Endometrial microvascular endothelial cells (primary cell): ENCODE results near the gene AFF3. TPM values are rescaled to one million over a fixed set of nuclear protein-coding genes. Genes with fewer than 3 reads are reported as not detected.
"Not testable (repeated sequence)": the region's sequence is repeated elsewhere in the genome, so short reads cannot be mapped to it uniquely, and the experiment has no call there.

ENCODE experiments used
- in situ Hi-C: cut with HindIII; loops from 2 replicates; pipeline ENCODE4 v1.10.0; 2017; ENCODE audit warnings: low sequenced_read_pairs, low pct_unique_long_range_greater_than_20kb; ENCODE audit errors: inconsistent ontology term
- total RNA-seq: library from RNA; depleted of rRNA; stranded (reverse); fragments of >200 nt; gene quantifications from one replicate; pipeline ENCODE4 v1.2.3, GENCODE V29; 2015; ENCODE audit errors: inconsistent ontology term

AFF3 gene
- total RNA-seq, 1 donor from 2014 or later = 19.5 TPM

GRCh38 chr2:100083421-100084216, 58.8 kb downstream of the AFF3 start:
- in situ Hi-C loops = not testable (repeated sequence)

DNA sequence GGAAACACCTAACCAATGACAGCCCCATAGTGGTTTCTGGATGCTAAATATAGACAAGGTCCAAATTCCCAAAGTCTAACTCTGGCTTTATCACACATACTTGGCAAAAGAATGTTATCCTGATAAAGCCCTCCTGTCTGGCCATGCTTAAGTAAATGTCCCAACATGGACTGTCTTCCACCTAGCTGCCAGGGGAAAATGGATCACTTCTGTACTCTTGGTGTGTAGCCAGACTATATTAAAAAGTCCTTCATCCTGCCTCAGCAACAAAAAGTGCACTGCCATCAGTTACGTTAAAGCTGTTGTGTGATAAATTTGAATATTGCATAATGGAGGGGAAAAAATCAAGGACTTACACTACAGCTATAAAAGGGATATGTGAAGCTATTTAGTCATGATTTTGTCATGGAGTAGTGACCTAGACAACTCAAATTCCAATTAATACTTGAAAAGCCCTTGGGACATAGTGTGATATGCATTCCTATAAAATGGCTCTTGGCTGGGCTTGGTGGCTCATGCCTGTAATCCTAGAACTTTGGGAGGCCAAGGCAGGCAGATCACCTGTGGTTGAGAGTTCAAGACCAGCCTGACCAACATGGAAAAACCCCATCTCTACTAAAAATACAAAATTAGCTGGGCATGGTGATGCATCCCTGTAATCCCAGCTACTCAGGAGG, 60.0 kb downstream of the AFF3 start:
- in situ Hi-C loops = not testable (repeated sequence)

DNA sequence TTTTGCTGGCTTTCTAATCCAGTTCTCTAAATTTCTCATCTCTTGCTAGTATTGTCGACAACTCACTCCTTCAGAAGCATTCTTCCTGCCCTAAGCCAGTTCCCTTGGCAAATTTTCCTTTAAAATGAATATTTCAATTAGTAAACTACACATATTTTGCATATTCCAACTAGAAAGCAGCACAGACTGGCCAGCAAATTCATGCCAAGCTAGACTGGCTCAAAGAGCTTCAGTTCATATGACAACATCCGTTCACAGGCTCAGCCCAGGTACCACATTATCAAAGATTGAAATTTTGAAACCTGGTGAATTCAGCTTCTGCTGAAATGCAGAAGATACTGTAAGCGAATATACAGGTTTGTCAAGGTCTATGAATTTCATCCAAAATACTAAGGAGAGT, 64.5 kb downstream of the AFF3 start:
- in situ Hi-C loops = no loop called here

GRCh38 chr2:100077456-100077855, 64.9 kb downstream of the AFF3 start:
- in situ Hi-C loops = no loop called here

- in situ Hi-C loops = no loop called here
These were observed 66.9 kb downstream of the AFF3 start for GRCh38 chr2:100075532-100075931.

- in situ Hi-C loops = no loop called here
These were observed 69.3 kb downstream of the AFF3 start for GRCh38 chr2:100073110-100073509.

DNA sequence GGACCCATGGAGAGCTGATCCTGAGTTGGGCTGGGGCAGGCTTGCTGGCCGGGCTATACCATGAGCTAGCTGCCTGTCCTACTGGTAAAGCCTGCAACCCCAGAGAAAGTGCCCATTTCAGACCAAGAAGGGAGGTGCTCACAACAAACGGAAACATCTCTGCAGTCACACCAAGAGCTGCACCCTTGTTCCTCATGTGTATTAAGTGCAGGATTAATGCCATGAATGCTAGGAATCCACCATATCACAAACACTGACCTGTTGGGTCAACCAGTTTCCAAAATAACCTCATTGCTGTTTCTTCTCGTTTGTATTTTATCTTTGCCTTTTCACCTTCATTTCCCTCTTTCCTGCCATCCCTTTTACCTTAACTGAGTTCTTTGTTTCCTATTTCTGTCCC, 69.9 kb downstream of the AFF3 start:
- in situ Hi-C loops = no loop called here

- in situ Hi-C loops = no loop called here
These were observed 70.9 kb downstream of the AFF3 start for GRCh38 chr2:100071335-100072043.

DNA sequence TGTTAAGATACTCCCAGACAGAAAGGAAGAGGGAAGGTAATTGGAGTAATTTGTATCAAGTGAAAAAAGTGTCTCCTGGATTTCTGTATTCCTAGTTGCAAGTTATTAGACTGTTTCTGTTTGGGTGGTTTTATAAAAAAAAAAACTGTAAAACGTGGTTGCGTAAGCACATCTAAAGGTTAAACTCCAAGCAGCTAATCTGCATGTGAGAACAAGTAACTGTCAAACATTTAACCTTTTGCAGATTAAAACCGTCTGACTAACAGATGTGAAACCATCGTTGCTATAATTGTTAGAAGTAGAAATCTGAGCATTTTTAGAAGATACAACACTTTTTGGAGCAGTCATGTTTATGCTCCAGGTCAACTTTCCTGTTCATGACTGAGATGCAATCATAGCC, 72.3 kb downstream of the AFF3 start:
- in situ Hi-C loops = no loop called here

DNA sequence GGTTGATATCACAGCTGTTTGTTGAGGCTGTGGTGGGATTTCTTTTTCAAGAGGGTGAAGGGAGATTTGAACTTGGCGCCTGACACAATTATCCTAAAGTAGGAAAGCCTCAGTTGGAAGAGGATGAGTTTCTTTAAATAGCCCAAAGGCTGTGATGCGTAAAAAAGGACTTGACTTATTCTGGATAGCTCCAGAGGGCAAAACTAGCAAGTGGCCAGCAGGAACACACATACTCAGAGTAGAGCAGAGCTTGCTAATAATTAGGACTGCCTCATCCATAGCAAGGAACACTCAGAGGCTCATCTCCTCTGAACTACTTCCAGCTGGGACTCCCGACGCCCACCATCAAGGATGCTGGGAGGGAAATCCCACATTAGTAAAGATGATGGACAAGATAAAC, 74.0 kb downstream of the AFF3 start:
- in situ Hi-C loops = no loop called here

DNA sequence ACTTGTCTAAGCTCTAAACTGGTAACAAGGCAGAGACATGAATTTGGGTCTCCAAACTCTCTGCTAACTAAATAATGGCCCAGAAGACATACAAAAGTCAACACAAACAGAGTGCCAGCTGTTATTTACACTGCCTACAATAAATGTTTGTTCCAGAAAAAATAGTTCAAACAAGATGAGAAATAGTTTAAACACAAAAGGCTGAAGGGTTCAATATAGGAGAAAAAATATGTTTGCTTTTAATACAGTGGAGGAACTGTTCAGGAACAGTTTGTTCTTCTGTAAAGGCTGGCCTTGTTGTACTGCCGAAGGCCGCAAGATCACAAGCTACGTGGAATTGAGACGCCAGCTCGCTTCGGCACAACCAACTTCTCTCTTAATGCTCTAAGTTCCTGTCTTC, 74.6 kb downstream of the AFF3 start:
- in situ Hi-C loops = no loop called here

- in situ Hi-C loops = no loop called here
These were observed 75.5 kb downstream of the AFF3 start for GRCh38 chr2:100066856-100067255.

GRCh38 chr2:100066246-100066645, 76.1 kb downstream of the AFF3 start:
- in situ Hi-C loops = no loop called here

GRCh38 chr2:100064592-100065428, 77.6 kb downstream of the AFF3 start:
- in situ Hi-C loops = no loop called here

DNA sequence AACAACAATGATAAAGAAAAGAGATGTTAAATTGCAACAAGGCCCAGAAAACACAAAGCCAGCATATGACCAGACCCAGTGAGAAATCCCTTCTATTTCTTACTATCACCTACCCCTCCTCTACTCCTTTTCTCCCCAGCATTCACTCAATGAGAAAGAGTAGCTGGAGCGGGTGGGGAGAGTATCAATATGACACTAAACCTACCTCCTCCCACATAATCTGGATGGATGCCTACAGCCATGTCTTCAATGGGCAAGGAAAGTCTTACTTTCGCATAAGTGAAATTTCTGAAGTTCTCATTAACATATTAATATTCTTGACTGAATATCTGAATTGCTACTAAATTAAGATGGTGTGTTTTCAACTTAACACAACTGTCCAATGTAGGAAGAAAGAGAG, 78.2 kb downstream of the AFF3 start:
- in situ Hi-C loops = no loop called here

GRCh38 chr2:100063459-100063953, 78.9 kb downstream of the AFF3 start:
- in situ Hi-C loops = no loop called here

- in situ Hi-C loops = no loop called here
These were observed 80.1 kb downstream of the AFF3 start for GRCh38 chr2:100062336-100062735.

- in situ Hi-C loops = no loop called here
These were observed 81.5 kb downstream of the AFF3 start for GRCh38 chr2:100060875-100061274.

GRCh38 chr2:100059638-100060037, 82.8 kb downstream of the AFF3 start:
- in situ Hi-C loops = no loop called here
